ENCODE results near the gene PBRM1. TPM values are rescaled to one million over a fixed set of nuclear protein-coding genes. Genes with fewer than 3 reads are reported as not detected.

PBRM1 gene
- total and polyA plus RNA-seq, 8 donors: 6.0 to 130 (median 64.9) TPM

- Histone ChIP-seq H3K9me3 (no peaks in the 10 kb centered on the region), H3K36me3 (peaks cover 23 to 94% (median 87%) of the 10 kb centered on the region in 4 donors), H3K27me3 (no peaks in the 10 kb centered on the region), H3K4me1 (no peaks in the 10 kb centered on the region), H3K4me3 (no peak overlapping the region), H3K27ac (no peak overlapping the region)
- intact Hi-C loops (cut with DNase I; ENCODE audit: low total_unique reads): no loop called here
- WGBS, 5 donors: 85 to 96% (median 86%) methylated on average over 6 of the region's 6 CpGs
- TF ChIP-seq CTCF (IDR thresholded peaks at IDR 0.05): no peak
- no peak for TF ChIP-seq EP300 (IDR thresholded peaks at IDR 0.05)
- TF ChIP-seq POLR2AphosphoS5 (IDR thresholded peaks at IDR 0.05): no peak
- no peak for TF ChIP-seq POLR2A (IDR thresholded peaks at IDR 0.05)
- no peak for DNase-seq
Observed at GRCh38 chr3:52574056-52574965, 111.4 kb downstream of the PBRM1 start.

- H3K36me3 ChIP-seq: peaks cover 8 to 82% (median 69%) of the 10 kb centered on the region in 4 donors
- intact Hi-C loops (cut with DNase I; ENCODE audit: low total_unique reads): no loop called here
Observed at GRCh38 chr3:52572221-52572620, 113.5 kb downstream of the PBRM1 start.

GRCh38 chr3:52570076-52570475 lies 115.6 kb downstream of the PBRM1 start:
- intact Hi-C loops (cut with DNase I; ENCODE audit: low total_unique reads): no loop called here
- 87 to 99% (median 96%) methylated on average over 4 of the region's 4 CpGs for WGBS, 5 donors
- no peak for DNase-seq
- Histone ChIP-seq H3K4me3 (no peak overlapping the region), H3K4me1 (no peaks in the 10 kb centered on the region), H3K27ac (no peak overlapping the region), H3K27me3 (no peaks in the 10 kb centered on the region), H3K36me3 (peaks cover 8 to 81% (median 64%) of the 10 kb centered on the region in 4 donors), H3K9me3 (no peaks in the 10 kb centered on the region)
- TF ChIP-seq POLR2AphosphoS5 (IDR thresholded peaks at IDR 0.05) (no peak), EP300 (IDR thresholded peaks at IDR 0.05) (no peak), POLR2A (IDR thresholded peaks at IDR 0.05) (no peak), CTCF (IDR thresholded peaks at IDR 0.05) (no peak)

More at GRCh38 chr3:52572221-52572620, 113.5 kb downstream of the PBRM1 start:
- no peak for DNase-seq
- TF ChIP-seq POLR2A (IDR thresholded peaks at IDR 0.05) (no peak), CTCF (IDR thresholded peaks at IDR 0.05) (no peak), EP300 (IDR thresholded peaks at IDR 0.05) (no peak), POLR2AphosphoS5 (IDR thresholded peaks at IDR 0.05) (no peak)
- no peak overlapping the region for H3K4me3 ChIP-seq
- no peak overlapping the region for H3K27ac ChIP-seq
- no peaks in the 10 kb centered on the region for H3K27me3 ChIP-seq
- H3K4me1 ChIP-seq: no peaks in the 10 kb centered on the region
- no peaks in the 10 kb centered on the region for H3K9me3 ChIP-seq
- 63 to 85% (median 77%) methylated on average over 6 of the region's 6 CpGs for whole genome bisulfite sequencing, 5 donors

GRCh38 chr3:52568069-52568468 lies 117.6 kb downstream of the PBRM1 start:
- H3K27ac ChIP-seq: no peak overlapping the region
- no peak overlapping the region for H3K4me3 ChIP-seq
- 94 to 100% (median 98%) methylated on average over 2 of the region's 2 CpGs for WGBS, 5 donors
- intact Hi-C loops (cut with DNase I; ENCODE audit: low total_unique reads): no loop called here
- H3K9me3 ChIP-seq: no peaks in the 10 kb centered on the region
- no peaks in the 10 kb centered on the region for H3K27me3 ChIP-seq
- H3K36me3 ChIP-seq: peaks cover 7 to 81% (median 64%) of the 10 kb centered on the region in 4 donors
- no peak for DNase-seq
- H3K4me1 ChIP-seq: no peaks in the 10 kb centered on the region
- TF ChIP-seq POLR2A (IDR thresholded peaks at IDR 0.05) (no peak), EP300 (IDR thresholded peaks at IDR 0.05) (no peak), POLR2AphosphoS5 (IDR thresholded peaks at IDR 0.05) (no peak)

Data from stomach (tissue), 9 donors.